ENCODE data around the gene SH3GL1.

SH3GL1 gene

GRCh38 chr19:4313847-4314490, 86.4 kb downstream of the SH3GL1 start:
- DNase-seq, result no peak
